NCI-H2227 (cell line): ENCODE data around the gene KRTAP5-8.
"Not testable (repeated sequence)": the region's sequence is repeated elsewhere in the genome, so short reads cannot be mapped to it uniquely, and the experiment has no call there.

Experiments
- DNase-seq: peaks from one replicate; lab custom pipeline; 2025; ENCODE audit not compliant: unreplicated experiment; lab: John Stamatoyannopoulos, UW

The KRTAP5-8 gene, protein sequence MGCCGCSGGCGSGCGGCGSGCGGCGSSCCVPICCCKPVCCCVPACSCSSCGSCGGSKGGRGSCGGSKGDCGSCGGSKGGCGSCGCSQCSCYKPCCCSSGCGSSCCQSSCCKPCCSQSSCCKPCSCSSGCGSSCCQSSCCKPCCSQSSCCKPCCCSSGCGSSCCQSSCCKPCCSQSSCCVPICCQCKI

DNA sequence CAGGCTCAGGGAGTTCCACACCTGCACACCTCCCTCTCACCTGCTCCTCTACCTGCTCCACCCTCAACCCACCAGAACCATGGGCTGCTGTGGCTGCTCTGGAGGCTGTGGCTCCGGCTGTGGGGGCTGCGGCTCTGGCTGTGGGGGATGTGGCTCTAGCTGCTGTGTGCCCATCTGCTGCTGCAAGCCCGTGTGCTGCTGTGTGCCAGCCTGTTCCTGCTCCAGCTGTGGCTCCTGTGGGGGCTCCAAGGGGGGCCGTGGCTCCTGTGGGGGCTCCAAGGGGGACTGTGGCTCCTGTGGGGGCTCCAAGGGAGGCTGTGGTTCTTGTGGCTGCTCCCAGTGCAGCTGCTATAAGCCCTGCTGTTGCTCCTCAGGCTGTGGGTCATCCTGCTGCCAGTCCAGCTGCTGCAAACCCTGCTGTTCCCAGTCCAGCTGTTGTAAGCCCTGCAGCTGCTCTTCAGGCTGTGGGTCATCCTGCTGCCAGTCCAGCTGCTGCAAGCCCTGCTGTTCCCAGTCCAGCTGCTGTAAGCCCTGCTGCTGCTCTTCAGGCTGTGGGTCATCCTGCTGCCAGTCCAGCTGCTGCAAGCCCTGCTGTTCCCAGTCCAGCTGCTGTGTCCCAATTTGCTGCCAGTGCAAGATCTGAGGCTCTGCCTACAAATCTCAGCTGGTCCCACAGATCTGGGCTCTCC lies at the start of gene KRTAP5-8:
Gene KRTAP5-8 (plus strand): TSS at position 49 of the 689 bp plus-strand sequence. CDS start 31 bp downstream, at position 80.
- DNase-seq = not testable (repeated sequence)

DNA sequence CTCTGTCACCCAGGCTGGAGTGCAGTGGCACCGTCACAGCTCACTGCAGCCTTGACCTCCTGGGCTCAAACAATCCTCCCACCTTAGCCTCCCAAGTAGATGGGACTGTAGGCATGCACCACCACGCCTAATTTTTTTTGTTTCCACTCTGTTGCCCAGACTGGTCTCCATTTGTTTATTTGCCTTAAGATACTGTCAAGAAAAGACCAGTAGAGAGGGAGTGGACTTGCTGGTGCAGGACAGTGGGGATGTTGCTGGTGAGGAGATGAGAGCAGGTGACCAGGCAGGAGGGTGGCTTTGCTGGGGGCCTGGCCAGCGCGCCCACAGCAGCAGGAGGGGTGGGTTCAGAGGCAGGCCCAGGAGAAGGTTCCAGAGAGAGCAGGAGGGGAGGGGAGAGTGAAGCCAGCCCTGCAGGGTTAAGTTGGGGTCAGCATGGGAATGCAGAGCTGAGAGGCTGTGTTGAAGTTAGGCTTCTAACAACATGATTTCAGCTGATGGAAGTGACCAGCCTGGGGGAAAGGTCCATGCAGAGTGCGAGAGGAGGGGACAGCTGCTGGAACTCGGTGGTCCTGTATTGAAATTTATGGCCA lies 49.0 kb upstream of the KRTAP5-8 start:
- no peak for DNase-seq

DNA sequence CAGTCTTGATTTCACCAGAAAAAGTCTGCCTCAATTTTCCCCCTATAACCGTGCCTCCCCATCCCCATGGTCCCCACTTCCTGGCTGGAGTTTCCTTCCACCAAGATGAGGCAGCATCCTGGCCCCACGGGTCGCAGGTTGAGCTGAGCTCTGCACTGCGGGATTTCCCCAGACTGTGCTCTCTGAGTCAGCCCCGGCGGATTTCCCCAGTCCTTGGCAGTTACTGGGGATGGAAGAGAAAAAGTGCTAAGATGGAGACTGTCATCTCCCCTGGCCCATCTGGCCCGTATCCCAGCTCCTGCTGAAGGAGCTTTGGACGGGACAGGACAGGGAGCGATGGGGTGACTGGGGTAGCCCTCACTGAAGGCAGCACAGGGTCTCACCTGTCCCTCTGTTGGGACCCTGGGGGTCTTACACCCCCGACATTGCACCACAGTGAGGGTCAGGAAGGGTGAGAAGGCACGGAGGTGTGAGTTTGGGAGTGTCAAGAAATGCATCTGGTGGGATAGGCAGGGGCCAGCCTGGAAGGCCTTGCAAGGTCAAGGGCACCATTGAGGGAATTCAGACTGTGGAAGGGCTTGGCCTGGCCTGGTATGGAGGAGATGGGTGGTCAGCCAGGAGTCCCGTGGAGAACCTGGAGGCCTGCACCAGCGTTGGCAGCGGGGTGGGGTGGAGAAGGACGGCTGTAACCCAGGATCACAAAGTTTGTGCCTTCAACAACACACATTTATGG lies 48.3 kb upstream of the KRTAP5-8 start:
- no peak for DNase-seq

DNA sequence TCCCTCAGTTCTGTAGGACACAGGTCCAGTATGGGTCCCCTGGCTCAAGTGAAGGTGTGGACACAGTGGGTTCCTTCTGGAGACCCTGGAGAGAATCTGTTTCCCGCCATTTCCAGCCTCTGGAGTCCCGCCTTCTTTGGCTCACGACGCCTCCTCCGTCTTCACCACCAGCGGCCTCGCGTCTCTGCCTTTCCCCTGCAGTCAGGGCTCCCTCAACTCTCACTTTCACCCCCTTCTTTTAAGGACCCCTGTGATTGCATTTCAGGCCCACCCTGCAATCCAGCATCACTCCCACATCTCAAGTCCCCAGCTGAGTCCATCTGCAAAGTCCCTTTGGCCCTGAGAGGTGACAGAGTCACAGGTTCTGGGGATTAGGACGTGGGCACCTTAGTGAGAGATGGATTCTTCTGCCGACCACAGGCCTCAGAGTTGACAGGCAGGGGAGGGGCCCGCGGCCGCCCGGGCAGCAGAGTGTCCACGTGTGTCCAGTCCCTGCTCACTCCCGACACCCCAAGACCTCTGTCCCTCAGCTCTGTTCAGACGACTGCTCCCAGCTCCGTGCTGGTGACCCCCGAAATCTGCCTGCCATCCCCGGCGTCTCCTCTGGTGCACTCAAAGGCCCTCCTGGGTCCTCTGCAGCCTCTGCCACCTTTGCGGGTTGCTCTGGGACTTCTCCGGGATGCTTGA lies 47.6 kb upstream of the KRTAP5-8 start:
- DNase-seq = no peak

DNA sequence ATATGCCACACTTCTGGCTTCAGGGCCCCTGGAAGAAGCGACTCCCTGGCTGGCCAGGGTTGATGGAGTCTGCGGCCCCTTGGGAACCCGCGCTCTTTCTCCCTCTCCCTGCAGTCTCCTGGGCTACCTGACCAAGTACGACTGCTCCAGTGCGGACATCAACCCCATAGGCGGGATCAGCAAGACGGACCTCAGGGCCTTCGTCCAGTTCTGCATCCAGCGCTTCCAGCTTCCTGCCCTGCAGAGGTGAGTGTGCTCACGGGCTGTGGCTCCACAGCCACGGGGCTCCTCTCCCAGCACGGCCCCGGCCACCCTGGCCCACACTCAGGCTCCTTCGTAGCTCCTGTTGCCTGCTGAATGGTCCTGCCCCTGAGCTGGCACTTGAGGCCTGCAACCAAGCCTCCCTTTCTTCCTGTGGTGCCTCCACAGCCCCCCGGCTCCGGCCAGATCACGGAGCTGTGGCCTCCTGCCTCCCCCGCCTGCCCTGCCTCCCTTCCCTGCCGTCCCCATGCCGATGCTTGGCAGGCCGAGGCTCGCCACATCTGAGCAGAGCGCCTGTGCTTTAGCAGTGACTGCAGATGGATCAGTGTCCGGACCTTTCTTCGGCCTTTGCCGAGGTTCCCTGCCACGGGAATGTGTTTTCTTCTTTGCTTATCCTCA lies 47.0 kb upstream of the KRTAP5-8 start:
- DNase-seq = no peak

DNA sequence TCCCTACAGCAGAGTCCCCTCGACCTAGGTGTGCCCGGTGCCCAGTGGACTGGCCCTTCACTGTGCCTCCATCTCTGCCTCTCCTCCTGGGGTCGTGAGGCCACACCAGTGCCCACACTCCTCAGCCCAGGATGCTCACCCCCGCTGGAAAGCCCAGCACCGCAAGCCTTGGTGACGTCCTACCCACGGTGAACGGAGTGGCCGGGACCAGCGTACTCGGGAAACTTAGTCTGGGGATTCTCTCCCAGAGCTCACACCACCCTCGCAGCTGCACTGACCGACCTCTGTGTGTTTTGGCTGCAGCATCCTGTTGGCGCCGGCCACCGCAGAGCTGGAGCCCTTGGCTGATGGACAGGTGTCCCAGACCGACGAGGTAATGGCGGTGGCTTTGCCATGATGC lies 46.3 kb upstream of the KRTAP5-8 start:
- DNase-seq = no peak

DNA sequence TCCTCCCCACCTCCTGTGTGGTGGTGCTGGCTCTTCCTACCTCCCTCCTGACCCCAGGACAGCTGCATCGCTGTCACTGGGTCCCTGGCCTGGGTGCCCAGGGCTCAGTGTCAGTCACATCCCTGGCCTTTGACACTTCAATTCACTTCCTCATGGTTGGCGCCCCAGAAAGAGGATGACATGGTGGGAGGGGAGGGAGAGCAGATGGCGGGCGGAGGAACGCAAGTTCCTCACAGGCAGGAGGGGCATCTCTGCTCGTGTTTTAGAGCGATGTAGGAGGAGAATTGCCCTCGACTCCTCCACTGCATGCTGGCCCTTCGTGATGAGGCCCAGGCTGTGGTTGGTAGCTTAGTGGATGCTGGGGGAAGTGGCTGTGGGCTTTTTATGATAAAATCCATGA lies 45.9 kb upstream of the KRTAP5-8 start:
- no peak for DNase-seq

DNA sequence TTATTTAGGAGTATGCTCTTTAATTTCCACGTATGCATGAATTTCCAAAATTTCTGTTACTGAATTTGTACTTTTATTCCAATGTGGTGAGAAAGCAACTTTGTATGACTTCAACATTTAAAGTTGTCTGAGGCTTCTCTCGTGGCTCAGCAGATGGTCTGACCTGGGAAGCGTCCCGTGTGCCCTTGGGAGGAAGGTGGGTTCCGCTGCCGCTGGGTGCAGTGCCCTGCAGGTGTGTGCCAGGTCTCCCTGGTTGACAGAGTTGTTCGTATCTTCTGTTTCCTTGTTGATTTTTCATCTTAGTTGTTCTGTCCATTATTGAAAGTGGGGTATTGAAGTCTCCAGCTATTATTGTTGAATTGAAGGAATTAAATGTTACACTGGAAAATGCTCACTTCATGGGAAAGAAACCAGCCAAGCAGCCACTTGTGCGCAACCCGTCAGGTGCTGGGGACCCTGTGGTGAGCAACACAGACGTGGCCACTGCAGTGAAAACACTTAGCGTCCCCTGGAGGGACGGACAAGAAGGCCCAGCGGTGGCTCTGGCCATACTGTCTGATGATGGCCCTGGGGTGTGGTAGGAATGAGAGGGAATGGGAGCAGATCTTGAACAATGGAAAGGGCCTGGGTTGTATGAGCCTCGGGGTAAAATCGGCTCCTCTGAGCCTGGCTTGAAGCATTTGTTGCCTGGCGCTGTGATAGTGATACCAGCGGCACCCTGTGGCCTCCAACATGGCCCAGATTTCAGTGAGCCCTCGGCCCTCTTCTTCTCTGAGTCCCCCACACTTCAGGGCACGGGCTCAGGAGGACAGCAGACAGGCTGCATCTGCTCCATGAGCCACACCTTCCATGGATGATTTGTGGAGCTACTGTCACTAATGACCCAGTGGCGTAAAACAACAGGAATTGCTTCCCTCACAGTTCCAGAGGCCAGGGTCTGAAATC lies 42.3 kb upstream of the KRTAP5-8 start:
- DNase-seq = no peak

DNA sequence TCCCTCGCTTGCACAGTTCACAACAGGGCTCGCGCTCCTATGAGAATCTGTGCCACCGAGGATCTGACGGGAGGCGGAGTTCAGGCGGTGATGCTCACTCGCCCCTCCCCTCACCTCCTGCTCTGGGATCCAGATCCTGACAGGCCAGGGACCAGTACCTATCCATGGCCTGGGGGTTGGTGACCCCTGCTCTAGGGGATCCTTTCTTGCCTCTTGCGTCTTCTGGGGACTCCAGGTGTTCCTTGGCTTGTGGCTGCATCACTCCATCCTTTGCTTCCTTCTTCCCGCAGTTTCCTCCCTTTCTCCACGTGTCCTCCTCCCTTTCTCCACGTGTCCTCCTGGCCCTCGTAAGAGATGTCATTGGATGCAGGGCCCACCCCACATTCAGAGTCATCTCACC lies 41.4 kb upstream of the KRTAP5-8 start:
- DNase-seq = no peak

DNA sequence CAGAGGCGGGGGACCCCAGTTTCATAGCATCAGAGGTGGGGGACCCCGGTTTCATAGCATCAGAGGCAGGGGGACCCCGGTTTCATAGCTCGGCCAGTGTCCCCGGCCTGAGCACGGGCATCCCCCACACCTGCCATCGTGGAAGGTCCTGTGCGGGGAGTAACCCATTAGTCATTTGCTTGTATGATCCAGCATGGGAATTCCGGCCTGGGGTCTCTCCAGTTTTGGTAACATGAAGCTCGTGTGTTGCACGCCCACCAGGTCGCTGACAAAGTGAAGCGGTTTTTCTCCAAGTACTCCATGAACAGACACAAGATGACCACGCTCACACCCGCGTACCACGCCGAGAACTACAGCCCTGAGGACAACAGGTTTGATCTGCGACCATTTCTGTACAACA lies 39.7 kb upstream of the KRTAP5-8 start:
- DNase-seq = no peak

DNA sequence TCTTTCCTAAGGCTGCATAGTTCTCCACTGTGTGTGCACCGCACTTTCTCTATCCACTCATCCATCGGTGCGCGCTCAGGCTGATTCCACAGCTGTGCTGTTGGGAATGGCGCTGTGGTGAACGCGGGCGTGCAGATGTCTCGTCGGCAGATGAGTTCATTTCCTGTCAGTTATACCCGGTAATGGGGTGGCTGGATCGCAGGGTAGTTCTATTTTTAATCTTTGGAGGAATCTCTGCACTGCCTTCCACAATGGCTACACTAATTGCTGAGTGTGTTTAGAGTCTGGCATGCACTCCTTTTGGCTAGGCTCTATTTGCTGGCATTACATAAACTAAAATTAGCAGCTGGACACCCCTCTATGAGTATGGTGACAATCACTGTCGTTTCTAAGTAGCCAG lies 38.7 kb upstream of the KRTAP5-8 start:
- DNase-seq = no peak

DNA sequence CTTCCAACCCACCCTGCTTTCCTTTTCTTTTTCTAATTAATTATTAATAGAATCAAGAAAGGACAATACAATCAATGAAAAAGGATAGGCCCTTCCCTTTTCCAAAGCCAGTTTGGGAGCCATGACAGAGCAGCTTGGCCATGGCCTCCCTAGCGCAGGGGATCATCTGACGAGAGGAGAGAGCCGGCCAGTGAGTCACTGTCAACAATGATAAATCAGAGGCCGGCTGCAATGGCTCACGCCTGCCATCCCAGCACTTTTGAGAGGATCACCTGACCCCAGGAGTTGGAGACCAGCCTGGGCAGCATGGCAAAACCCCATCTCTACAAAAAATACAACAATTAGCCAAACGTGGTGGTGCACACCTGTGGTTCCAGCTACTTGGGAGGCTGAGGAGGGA lies 38.3 kb upstream of the KRTAP5-8 start:
- DNase-seq = no peak

DNA sequence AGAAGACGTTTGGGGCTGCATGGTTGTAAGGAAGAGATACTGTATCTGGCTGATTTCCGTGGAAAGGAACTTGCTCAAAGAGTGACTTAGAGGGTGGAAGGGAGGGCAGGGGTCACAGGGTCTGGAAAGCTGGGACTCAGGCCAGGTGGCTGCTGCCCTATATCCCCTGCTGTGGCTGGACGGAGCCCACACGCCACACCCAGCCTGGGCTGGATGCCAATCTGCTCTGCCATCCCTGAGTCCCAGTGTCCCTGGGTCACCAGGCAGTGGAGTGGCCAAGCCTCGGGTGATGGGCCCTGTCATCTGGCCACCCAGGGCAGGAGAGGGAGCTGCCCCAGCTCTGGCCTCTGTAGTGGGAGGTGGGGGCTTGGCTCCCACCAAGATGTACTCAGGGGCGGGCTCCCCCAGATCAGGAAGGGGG lies 37.2 kb upstream of the KRTAP5-8 start:
- DNase-seq = no peak

DNA sequence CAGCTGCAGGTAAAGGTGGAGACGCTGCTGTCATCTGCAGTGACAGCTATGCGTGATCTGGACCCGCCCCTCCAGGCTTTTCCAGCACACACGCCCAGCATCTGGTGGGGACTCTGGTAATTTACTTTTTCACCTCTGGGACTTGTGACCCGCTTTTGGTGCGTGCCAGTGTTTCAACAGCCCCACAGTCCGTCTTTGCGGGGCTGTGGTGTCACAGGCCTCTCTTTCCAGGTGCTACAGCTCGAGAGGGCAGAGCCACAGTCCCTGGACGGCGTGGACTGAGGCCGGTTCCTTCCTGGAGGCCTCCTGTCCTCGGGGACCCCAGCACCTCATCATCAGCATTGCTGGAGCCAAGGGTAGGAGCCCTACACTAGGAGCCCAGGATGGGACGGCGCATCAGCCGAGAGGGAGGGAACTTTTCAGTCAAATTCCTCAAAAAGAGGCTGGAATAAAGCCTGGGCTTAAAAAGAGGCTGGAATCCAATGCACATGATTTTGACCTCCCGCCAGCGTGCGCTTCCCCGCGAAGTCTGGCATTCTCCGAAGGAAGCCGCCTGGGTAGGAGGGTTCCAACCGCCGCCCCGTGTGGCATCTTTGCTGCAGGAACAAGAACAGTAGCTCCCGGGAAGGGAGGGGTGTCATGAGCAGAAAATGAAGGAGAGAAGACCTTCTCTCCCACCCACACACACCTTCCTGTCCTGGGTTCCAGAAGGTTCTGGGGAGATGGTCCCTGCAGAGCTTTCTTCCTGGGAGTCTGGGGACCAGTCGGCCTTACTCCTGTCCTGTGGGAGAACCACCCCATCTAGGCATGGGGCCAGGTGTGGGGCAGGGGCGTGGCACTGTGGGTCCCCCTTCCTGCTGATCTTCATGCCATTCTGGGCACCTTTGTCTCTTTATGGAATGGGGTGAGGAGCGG lies 36.5 kb upstream of the KRTAP5-8 start:
- DNase-seq = no peak

DNA sequence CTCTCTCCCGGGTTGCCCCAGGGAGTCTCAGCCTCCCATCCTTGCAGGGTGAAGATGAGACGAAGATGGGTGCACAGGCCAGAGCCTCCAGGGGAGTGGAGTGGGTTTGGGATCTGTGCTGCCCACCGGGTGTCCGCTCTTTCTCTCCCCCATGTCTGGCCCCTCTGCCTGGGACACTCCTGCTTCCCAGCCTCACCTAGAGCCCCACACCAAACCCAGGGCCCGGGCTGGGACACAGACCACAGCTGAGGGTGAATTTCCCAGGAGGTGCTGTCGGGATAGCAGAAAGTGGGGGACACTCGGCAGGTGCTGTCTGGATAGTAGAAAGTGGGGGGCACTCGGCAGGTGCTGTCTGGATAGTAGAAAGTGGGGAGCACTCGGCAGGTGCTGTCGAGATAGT lies 35.8 kb upstream of the KRTAP5-8 start:
- no peak for DNase-seq

DNA sequence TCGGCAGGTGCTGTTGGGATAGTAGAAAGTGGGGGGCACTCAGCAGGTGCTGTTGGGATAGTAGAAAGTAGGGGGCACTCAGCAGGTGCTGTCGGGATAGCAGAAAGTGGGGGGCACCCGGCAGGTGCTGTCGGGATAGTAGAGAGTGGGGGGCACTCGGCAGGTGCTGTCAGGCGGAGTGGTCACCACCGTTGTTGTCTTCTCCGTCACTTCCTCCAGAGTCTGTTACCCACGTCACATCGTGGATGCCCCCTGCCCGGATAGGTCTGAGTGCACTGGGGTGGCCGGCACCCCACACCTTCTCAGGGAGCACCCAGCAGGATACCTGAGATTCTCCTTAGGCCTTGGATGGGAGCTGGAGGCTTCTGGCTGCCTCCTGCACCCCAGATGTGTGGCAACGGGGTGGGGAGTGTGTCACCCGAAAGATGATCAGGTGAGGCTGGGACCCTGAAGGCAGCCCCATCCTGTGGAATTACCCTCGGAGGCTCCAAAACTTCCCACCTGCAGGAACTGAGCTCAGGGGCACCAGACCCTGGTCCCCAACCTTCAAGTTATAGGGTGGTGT lies 34.9 kb upstream of the KRTAP5-8 start:
- DNase-seq = no peak

DNA sequence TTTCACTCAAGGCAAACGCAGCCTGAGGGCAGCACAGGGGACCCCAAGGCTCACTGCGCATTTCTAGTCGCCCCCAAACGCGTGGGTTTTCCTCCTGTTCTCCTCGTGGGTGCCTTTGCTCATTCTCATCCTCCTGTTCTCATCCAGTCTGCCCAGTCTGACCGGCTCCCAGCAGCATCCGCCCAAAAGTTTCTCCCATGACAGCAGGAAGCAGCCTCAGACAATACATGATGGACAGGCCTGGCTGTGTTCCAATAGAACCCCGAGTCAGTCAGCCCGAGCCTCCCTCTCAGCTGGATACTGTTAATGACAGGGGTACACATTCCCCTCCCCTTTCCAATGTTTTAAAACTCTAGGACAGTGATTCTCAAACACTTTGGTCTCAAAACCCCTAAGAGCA lies 33.3 kb upstream of the KRTAP5-8 start:
- DNase-seq = peak; percentile 5

DNA sequence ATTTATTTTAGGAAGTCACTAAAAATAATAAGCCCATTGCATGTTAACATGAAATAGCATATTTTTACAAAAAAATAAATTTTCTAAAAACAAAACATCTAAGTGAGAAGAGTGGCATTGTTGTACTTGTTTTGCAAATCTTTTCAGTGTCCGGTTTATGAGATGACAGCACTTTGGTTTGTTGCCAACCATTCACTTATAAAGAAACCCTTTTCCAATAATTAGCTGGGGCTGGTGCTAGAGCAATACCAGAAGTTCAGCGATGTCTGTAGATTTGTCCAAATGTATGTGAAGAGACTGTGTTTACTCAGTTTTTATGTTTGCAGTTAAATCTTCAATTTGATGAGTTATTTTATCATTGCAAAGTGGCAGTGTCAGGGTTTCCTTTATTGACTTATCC lies 32.8 kb upstream of the KRTAP5-8 start:
- DNase-seq = no peak
